ENCODE results near the gene CAD. TPM values are rescaled to one million over a fixed set of nuclear protein-coding genes. Genes with fewer than 3 reads are reported as not detected.
"Not testable (repeated sequence)": the region's sequence is repeated elsewhere in the genome, so short reads cannot be mapped to it uniquely, and the experiment has no call there.

The CAD gene
- total RNA-seq, 1 experiment from 2014 or later: 29.7 TPM

DNA sequence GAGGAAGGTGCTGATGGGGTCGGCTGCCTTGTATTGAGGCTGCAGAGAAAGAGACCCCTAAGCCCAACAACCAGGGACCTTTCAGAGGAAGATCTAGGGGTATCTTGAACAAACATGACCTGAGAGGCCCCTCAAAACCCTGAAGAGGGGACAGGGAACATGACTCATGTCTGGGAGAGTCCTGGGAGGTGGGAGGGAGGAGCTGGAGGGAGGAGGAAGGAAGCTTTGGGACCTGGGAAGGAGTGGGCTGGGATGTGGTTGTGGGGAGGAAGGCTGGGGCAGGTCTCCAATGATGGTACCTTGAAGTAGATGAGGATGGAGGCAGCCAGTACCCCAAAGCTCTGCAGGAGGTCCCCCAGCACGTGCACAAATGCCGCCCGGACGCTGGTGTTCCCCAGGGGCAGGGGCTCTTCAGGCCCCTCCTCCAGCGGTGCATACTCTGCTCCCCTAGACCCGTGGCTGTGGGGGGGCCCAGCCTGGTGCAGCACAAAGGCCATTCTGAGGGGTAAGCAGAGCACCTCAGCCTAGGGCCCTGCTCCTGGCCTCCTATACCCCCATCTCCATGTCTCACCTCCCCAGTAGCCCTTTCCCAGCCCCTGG lies 39.8 kb downstream of the CAD start:
- no peak for DNase-seq (ENCODE audit: low read depth)

DNA sequence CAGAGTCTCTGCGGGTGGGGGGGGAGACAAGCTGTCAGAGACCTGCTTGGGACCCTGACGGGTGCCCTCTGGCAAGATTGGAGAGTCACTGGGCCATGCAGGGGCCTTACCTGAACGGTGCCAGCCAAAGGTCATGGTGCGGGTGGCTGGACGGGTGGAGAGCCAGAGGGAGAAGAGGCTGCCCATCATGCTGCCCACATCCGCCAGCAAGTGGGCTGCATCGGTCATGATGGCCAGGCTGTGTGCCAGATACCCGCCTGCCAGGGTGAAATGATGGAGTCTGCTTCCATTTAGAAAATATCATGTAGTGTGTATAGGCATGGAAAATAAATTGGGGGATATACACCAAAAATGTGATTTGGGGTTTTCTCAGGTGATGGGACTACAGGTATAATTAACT lies 40.9 kb downstream of the CAD start:
- DNase-seq (ENCODE audit: low read depth): no peak

DNA sequence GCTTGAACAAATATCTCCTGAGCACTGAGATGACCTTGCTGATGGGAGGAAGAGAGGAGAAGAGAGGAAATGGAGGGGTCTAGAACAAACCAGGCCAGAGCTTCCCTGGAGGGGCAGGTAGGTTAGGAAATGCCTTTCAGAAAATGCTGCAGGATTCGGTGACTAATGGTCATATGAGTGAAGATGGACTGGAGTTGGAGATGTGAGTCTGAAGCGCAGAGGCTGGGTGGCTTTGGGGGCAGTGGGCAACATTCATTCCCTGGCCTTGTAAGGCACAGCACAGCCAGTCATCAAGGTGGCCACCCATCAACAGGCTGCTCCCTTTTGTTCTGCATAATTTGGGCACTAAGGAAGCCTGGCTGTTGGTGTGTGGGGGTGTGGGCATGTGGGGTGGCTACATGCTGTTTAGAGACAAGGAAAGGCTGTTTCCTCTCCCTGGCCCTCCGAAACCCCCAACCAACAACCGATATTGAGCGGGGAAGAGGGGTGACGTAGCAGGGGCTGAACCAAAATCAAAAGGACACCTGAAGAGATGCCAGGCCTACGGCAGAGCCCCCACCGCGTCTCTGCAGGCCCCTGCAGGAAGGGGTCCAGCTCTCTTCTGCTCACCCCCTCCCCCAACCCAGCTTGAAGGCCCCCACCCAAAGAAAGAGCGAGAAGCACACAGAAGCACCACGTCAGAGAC lies 44.2 kb downstream of the CAD start:
- no peak for DNase-seq (ENCODE audit: low read depth)

DNA sequence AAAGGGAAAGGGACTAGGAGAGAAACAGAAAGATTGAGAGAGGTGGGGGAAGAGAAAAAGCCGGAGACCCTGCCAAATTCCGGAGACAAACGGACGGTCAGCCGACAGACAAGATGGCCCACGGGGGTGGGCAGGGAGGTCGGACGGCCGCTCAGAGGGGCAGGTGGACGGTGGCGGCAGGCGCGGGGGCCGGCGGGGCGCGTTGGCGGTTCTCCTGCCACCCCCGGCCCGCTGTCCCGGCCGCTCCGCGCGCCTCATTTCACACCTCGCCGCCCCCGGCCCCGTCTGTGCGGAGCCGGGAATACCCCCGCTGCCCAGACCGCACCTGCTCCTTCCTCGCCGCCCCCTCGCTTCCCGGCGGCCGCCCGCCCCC lies 44.7 kb downstream of the CAD start:
- no peak for DNase-seq (ENCODE audit: low read depth)

DNA sequence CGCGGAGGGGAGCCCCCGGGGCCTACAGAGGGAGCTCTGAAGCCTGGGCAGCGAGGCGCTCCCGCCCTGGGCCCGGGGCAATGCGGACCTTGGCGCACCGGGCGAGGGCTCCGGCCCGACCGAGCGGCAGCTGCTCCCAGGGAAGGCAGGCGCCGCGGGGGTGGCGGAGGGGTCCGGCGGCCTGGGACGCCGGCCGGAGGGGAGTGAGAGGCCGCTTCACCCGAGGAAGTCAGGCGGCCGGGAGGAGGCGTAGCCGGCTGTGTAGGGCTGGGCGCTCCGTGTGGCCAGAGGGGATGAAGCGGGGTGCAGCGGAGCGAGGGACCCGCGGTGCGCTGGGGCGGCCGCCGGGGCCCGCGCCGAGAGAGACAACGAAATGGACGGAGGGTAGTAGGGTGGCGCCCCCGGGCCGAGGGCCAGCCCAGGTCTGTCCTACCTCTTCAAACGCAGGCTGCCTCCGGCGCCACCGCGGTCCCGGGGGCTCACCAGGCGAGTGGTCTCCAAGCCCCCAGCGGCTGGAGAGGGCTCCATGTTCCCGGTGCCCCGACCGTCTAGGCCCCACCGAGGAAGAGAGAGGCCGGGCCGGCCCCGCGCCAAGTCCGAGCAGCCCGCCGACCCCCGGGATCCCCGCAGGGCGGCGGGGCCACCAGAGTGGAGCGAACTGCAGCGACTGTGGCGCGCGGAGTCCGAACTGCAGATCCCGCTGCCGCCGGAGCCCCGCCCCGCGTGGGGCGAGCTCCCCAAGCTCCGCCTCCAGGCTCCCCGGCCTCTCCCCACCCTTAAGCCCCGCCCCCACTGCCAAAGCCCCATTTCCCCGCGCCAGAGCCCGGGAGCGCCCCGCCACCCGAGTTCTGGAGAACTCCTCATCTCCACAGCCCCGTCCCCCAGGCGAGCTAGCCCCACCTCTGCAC lies 45.5 kb downstream of the CAD start, which contains the start of gene SLC30A3:
SLC30A3 (minus strand) TSS at position 669 of the 908 bp plus-strand sequence; CDS start at position 528, 141 bp downstream.
- DNase-seq (ENCODE audit: low read depth): peak; percentile 61

DNA sequence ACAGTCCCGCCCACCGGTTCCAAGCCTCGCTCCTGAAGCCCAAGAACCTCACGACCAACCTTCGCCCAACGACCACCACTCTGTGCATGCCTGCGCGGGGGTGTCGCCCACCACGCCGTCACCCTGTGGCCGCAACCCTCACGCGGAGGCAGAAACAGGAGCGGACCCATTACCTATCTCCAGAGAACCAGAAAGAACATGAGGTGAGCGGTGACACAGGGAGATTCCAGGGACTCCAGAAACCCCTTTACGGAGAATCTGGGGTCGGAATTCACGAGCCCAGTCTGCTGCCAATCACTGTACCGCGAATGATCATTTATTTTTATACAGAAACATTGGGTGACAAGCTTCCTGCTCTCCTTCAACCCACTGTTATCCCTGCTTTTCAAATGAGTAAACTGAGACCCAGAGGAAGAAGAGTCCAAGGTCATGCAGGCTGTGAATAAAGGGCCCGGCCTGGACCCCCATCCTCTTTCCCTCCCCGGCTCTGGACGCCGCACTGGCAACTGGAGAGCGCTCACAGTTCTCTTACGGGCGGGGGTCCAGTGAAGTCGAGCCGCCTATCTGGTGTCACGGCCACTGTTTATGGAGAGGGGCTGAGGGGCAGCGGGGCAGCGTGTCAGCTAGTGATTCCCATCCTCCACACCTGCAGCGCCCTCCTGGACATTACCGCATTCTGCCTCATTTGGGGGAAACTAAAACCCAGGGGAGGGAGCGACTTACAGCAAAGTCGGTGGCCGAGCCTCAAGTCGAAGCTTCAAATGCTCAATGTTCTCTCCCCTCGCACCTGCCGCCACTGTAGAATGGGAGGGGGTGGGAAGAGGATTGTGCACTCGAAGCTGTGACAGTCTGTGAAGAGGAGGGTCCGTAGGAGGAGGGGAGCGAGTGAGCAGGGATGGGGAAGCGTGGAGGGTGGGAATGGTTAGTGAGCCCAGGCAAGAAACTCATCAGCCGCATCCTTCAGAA lies 46.4 kb downstream of the CAD start:
- no peak for DNase-seq (ENCODE audit: low read depth)

DNA sequence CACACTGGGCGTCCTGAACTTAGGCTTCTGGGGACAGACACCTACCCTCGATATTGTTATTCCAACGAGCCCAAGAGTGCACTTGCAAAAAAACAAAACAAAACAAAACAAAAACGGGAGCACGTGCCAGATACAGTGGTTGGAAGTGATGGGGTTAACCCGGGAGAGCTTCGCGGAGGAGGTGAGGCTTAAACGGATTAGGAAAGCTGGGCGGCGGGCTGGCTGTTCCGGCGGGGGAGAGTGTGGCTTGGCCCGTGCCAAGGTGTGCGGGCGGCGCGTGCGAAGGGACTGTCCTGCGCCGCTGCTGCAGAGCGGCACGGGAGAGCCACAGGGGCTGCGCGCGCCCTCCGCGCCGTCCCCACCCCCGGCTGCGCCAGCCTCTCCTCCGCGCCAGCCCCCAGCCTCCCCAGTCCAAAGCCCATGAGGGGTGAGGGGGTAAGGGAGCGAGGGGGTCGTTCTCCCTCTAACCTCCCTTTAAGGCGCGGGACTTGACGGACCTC lies 47.1 kb downstream of the CAD start:
- DNase-seq (ENCODE audit: low read depth): no peak

DNA sequence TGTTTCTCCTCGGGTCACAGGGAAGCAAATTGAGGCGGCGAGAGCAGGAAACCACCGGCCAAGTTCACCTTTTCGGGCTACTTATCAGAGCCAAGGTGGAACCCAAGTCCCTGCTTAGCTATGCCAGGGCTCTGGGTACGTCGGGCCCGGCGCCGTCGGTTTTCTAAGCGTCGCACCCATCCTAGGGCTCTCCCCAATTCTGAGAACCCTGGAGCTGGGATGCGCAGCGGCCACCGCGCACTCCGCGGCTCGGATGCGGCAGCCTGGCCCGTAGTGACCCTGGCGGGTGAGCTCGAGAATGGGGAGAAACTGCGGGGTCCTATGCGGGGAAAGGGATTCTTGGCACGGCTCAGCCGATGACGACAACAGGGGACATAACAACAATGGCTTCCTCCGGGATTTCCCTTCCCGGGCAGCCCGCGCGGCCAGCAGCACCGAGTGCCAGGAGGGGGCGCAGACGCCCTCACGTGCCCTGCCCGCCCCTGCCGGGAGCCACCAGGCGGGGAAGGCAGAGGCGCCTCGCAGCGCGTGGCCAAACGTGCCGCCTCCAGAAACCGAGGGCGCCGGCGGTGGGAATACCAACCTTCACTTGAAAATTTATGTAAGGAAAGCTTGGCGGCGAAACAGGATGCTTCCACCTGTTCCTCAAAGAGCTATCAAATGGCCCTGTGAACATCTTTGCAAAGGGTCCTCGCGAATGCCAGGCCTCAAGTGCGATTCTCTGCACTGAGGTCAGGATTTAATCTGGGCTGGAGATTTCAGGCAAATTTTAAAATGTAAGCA lies 47.8 kb downstream of the CAD start:
- peak; percentile 81 for DNase-seq (ENCODE audit: low read depth)

DNA sequence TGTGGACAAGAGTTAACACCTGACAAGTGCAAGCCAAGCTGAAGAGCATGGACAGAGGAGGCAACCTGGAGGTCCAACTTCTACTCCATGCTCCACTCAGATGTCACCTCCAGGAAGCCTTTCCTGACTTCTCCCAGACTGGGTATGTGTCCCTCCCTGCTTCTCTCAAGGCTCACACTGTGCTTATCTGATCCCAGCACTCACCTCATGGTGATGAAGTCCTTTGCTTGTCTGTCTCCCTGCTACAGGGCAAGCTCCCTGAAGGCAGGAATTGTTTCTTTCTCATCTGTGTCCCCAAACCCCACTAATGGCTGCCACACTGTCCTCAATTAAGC lies 48.3 kb downstream of the CAD start:
- no peak for DNase-seq (ENCODE audit: low read depth)

DNA sequence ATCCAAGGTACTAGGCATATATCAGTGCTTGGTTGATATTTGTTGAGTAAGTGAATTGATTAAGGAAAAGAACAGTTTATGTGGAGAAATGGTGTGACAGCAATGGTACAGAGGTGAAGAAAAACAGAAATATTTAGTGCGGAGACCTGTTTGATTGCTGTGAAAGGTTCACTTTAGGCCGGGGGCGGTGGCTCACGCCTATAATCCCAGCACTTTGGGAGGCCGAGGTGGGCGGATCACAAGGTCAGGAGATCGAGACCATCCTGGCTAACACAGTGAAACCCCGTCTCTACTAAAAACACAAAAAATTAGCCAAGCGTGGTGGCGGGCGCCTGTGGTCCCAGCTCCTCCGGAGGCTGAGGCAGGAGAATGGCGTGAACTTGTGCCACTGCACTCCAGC lies 51.1 kb downstream of the CAD start:
- not testable (repeated sequence) for DNase-seq (ENCODE audit: low read depth)

DNA sequence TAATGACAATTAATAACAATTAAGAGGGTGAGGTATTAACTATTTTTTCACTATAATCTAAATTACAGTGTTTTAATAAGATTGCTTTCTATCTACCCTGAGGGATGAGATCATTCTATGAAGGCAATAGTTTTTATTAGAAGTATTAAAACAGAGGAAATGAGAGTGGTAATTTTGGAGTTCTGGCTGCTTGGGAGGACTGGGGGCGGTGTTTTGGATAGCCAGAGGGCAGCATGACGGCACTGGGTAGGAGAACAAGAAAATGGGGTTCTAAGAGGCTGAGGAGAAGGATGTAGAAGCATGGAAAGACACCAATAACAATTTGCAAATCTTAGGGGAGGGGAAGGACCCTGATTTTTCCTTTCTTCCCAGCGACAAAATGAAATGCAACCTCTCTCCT lies 53.0 kb downstream of the CAD start:
- DNase-seq (ENCODE audit: low read depth): no peak

DNA sequence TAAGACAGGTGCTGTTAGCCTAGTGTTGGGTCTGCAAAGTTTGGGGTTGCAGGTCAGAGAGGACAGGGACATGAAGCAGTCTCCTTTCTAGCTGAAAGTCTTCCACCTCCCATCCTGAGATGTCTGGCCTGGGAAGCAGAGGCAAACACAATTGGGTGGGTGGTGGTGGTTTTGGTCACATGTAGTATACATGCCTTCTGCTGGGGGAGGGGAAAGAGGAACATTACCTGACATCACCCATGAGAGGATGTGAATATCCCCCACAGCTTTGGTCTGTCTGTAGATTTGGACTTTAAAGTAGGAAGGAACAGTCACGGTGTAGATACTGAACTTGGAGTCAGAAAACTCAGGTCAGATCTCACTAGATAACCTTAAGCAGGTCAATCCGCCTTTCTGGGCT lies 53.5 kb downstream of the CAD start:
- no peak for DNase-seq (ENCODE audit: low read depth)

DNA sequence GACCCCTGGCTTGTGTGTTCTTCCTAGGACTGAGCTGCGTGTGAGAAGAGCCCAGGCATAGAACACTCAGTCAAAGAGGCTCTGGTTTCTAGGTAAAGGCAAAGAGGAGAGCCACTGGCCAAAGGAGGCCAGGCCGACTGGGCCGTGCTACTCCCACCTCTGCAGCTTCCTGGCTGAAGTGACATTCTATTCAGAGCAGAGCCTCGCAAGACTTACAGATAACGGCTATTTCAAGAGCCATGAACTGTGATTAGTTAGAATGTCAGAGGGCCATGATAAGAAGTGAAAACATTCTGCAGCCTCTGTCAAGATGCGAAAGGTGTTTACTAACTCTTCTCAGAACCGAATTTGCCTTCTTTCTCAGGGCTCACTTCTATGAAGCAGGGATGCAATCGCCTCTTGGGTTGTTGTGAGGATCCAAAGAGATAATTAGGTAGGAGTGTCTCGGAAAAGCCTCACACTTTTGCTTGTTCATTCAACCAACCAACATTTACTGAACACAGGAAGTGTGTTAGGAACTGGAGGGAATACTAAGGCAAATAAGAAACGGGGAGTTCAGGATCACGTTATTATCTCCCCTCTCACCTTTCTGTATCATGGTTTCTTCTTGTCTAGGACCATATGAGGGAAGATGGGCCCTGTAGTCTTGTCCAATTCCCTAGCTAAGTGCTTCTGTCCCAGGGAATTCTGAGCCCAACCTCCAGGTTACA lies 54.6 kb downstream of the CAD start:
- DNase-seq (ENCODE audit: low read depth): no peak

DNA sequence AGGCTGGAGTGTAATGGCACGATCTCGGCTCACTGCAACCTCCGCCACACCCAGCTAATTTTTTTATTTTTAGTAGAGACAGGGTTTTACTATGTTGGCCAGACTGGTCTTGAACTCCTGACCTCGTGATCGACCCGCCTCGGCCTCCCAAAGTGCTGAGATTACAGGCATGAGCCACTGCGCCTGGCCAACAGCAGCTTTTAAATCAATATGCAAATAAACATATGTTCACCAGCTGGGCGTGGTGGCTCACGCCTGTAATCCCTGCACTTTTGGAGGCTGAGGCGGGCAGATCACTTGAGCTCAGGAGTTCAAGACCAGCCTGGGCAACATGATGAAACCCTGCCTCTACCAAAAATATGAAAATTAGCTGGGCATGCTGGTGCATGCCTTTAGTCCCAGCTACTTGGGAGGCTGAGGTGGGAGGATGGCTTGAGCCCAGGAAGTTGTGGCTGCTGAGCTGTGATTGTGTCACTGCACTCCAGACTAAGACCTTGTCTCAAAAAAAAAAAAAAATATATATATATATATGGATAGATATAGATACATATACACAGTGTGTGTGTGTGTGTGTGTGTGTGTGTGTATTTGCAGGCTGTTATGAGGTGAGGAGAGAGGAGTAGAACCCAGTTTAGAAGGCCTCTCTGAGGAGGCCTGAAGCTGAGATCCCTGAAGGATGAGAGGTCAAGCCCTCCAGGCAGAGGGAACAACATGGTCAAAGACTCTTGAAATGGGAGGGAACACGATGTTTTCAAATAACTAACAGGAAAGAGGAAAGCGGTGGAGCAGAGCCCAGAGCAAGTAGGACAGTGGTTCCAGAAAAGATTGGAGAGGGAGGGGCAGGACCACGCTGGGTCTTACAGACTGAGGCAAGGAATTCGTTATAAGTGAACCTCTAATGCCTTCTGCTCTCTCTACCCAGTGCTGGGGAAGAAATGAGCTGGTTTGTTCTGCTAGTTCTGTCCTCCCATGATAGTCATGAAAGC lies 55.7 kb downstream of the CAD start:
- DNase-seq (ENCODE audit: low read depth): not testable (repeated sequence)

DNA sequence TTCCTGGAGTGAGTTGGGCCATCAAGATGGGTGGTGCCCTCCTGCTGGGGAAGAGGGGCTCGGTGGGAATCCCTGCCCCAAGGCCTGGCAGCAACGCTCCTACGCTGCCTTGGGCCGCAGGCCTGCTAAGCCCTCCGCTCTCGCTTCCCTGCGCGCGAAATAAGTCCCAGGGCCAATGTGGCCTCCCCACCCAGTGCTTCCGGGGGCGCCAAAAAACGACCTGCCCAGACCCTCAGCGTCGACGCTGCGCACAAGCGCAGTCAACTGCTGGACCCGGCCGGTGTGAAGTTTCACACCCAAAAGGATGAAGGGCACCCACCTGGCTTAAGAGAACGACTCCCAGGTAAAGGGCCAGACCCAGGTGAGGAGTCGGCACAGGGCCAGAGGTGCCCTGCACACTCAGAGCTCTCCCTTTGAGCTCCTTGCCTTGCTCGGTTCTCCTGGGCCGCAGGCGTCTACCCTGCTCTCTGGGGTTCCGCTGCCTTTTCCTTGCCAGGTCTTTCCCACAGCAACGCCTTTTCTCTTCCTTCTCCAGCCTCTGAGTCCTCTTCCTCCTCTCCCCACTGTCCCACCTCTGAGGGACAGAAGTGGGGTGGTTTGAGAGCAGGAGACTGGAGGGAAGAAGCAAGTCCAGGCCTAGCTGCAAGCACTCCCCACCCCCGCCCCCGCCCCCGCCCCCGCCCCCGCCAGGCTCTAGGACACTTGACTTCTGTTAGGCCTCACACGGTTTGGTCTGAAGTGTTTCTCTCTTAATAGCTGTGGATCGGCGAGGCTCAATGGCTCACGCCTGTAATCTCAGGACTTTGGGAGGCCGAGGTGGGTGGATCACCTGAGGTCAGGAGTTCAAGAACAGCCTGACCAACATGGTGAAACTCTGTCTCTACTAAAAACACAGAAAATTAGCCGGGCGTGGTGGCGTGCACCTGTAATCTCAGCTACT lies 58.3 kb downstream of the CAD start, which contains the start of gene DNAJC5G:
DNAJC5G (plus strand) TSS at position 223 of the 940 bp plus-strand sequence. CDS start 1,296 bp downstream, outside the sequence.
- no peak for DNase-seq (ENCODE audit: low read depth)

DNA sequence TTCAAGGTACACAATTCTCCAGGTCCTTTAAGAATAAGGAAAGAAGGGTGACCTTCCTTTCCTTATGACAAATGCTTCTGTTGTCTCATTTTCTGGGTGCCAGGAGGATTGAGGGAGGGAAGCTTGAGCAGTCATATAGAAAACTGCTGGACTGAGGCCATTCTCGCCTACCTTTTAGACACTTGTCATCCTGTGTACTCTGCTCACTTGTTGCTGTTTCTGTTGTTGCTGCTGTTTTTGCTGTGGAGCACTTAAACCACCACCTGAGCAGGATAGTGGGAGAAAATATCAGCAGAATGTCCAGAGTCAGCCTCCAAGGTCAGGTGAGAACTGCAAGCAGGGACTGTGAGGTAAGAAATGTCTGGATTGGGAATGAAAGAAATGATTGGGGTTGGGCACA lies 60.8 kb downstream of the CAD start:
- no peak for DNase-seq (ENCODE audit: low read depth)

DNA sequence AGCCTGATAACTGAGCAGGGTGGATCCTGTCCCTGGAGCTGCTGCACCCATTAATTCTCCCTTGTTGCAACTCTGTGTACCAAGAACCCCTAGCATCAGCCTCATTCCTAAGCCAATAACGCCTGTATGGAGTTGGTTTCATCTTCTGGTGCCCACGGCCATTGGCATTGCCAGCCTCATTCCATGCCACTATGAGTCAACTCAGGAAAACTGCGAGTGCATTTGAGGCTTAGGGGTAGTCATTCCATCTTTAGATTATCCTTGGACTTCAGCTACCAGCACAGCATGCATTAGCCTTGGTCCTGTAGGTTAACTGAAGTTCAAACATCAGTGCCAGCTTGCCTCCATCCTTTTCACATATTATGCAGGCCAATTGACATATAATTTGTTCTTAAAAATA lies 63.7 kb downstream of the CAD start:
- no peak for DNase-seq (ENCODE audit: low read depth)

Measured in Daoy (cell line).